Uterus (tissue), 4 donors: ENCODE results near the gene DLG1. TPM values are rescaled to one million over a fixed set of nuclear protein-coding genes. Genes with fewer than 3 reads are reported as not detected.
"Not testable (repeated sequence)": the region's sequence is repeated elsewhere in the genome, so short reads cannot be mapped to it uniquely, and the experiment has no call there.

Experiments used
- DNase-seq, 2 donors: peaks; one replicate each; pipeline ENCODE4 v3.0.0-alpha.2; 2019 to 2020
- H3K27ac ChIP-seq, 2 donors: fragments of 200-600 bp; sonication (generic); 1 replicate in 1 of 2; 2 replicates in 1 of 2; pipeline ENCODE4 v1.5.1; 2016 to 2018
- H3K27me3 ChIP-seq, 2 donors: fragments of 200-600 bp; sonication (generic); one replicate each; pipeline ENCODE4 v1.5.1; 2018 to 2019; ENCODE audit warnings: control low read depth in 1 of 2
- H3K36me3 ChIP-seq, 2 donors: fragments of 200-600 bp; sonication (generic); one replicate each; pipeline ENCODE4 v1.5.1; 2019; ENCODE audit warnings: control low read depth in 1 of 2
- H3K4me1 ChIP-seq, 2 donors: fragments of 200-600 bp; sonication (generic); one replicate each; pipeline ENCODE4 v1.5.1; 2018 to 2019; ENCODE audit warnings: control low read depth in 1 of 2
- H3K4me3 ChIP-seq, 2 donors: fragments of 200-600 bp; sonication (generic); 1 replicate in 1 of 2; 2 replicates in 1 of 2; pipeline ENCODE4 v1.5.1; 2018 to 2019; ENCODE audit warnings: mild to moderate bottlenecking in 1 of 2
- H3K9me3 ChIP-seq, 2 donors: fragments of 200-600 bp; sonication (generic); one replicate each; pipeline ENCODE4 v1.5.1; 2019; ENCODE audit warnings: control low read depth in 1 of 2
- POLR2A ChIP-seq, 2 donors: fragments of 450-650 bp; IDR thresholded peaks; one replicate each; pipeline ENCODE4 v1.6.1; 2016; ENCODE audit warnings: antibody characterized with exemption in 2 of 2, mild to moderate bottlenecking in 1 of 2, moderate library complexity in 1 of 2
- intact Hi-C: fragments of 100-400 bp; cut with DNase I; formaldehyde crosslinking; loops from one replicate; pipeline ENCODE4 v1.15.1; 2023; ENCODE audit warnings: low total_unique reads
- total RNA-seq, 4 donors: library from RNA; depleted of rRNA in 3 of 4; stranded (reverse); fragments of >200 nt in 3 of 4; gene quantifications; one replicate each; pipeline versions ENCODE4 v1.1.0 to v1.2.4, GENCODE V29; 2014 to 2023
- TF ChIP-seq, protein P1 (sequence below), 4 experiments: fragments of 200-600 bp in 2 of 4; fragments of 450-650 bp in 2 of 4; sonication (generic) in 2 of 4; IDR thresholded peaks; one replicate each; pipeline ENCODE4 v1.5.1; 2016 to 2019; ENCODE audit warnings: antibody characterized with exemption in 4 of 4, mild to moderate bottlenecking in 2 of 4, moderate library complexity in 1 of 4
- donor health status: DM: yes; HTN: yes; CAD: no.

DLG1 gene
- total RNA-seq, 4 donors from 2014 or later = 24.1 to 139 (median 82.9) TPM

- no peak for DNase-seq
- Histone ChIP-seq H3K4me1 (no peaks in the 10 kb centered on the region), H3K9me3 (no peaks in the 10 kb centered on the region), H3K27ac (no peak overlapping the region), H3K4me3 (no peak overlapping the region), H3K27me3 (no peaks in the 10 kb centered on the region), H3K36me3 (no peaks in the 10 kb centered on the region)
- intact Hi-C loops = no loop called here
- no peak for TF ChIP-seq POLR2A (IDR thresholded peaks at IDR 0.05)
- TF ChIP-seq, protein P1, sequence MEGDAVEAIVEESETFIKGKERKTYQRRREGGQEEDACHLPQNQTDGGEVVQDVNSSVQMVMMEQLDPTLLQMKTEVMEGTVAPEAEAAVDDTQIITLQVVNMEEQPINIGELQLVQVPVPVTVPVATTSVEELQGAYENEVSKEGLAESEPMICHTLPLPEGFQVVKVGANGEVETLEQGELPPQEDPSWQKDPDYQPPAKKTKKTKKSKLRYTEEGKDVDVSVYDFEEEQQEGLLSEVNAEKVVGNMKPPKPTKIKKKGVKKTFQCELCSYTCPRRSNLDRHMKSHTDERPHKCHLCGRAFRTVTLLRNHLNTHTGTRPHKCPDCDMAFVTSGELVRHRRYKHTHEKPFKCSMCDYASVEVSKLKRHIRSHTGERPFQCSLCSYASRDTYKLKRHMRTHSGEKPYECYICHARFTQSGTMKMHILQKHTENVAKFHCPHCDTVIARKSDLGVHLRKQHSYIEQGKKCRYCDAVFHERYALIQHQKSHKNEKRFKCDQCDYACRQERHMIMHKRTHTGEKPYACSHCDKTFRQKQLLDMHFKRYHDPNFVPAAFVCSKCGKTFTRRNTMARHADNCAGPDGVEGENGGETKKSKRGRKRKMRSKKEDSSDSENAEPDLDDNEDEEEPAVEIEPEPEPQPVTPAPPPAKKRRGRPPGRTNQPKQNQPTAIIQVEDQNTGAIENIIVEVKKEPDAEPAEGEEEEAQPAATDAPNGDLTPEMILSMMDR (IDR thresholded peaks at IDR 0.05) = no peak
These were observed 218.1 kb downstream of the DLG1 start for GRCh38 chr3:197080344-197080743.

DNA sequence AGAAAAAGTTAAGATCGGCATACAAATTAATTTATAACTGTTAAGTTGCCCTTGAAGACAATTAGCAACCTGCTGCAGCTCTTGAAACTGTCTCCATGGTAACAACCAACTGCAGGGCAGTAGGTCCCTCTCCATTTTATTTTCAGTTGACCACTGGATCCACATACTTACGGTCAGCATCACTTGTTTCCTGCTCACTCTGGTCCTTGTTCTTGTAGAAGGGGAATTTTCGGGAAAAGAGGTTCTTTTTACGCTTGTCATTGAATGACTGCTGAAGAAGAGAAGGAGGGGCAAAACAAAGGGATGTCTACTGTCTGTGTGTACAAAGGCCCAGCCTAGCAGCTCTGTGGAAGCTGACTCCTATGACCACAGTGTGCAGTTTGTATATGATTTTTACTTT is 222.0 kb downstream of the DLG1 start:
- H3K4me1 ChIP-seq = no peaks in the 10 kb centered on the region
- no peaks in the 10 kb centered on the region for H3K27me3 ChIP-seq
- no peak for DNase-seq
- intact Hi-C loops = no loop called here
- H3K4me3 ChIP-seq = no peak overlapping the region
- no peaks in the 10 kb centered on the region for H3K9me3 ChIP-seq
- no peaks in the 10 kb centered on the region for H3K36me3 ChIP-seq
- TF ChIP-seq POLR2A (IDR thresholded peaks at IDR 0.05) = no peak
- TF ChIP-seq, protein P1 (IDR thresholded peaks at IDR 0.05) = no peak
- no peak overlapping the region for H3K27ac ChIP-seq

DNA sequence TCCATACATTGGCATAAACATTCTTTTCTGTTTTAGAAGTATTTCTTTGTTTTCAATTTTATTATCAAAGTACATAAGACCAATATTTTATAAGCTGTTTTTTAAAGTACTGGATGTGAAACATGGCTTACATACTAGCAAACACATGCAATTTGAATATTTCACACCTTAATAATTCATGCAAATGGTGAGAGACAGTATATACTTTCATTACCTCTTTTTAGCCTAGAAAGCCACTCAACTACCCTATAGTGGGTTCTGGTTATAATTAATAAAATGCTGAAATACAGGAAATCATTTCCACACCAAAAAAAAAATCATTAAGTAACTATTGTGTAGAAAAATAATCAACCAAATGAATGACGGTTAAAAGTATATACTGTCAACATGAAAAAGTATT is 230.3 kb downstream of the DLG1 start:
- no peak overlapping the region for H3K4me3 ChIP-seq
- H3K27ac ChIP-seq = no peak overlapping the region
- H3K27me3 ChIP-seq = no peaks in the 10 kb centered on the region
- H3K36me3 ChIP-seq = no peaks in the 10 kb centered on the region
- DNase-seq = no peak
- no peak for TF ChIP-seq POLR2A (IDR thresholded peaks at IDR 0.05)
- TF ChIP-seq, protein P1 (IDR thresholded peaks at IDR 0.05) = no peak
- H3K9me3 ChIP-seq = no peaks in the 10 kb centered on the region
- H3K4me1 ChIP-seq = no peaks in the 10 kb centered on the region
- intact Hi-C loops = no loop called here

DNA sequence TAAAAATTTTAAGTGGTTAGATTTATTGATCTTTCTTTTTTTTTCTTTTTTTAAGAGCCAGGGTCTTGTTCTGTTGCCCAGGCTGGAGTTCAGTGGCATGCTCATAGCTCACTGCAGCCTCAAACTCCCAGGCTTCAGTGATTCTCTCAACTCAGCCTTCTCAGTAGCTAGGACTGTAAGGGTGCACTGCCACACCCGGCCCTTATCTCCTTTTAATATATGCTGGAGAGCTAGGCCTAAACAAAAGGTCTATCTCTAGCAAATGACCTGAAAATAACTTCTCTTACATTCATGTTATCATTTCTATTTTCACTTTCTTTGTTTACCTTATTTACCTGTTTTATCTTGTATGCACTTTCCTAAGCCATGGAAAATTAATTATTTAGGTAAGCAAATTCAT is 233.6 kb downstream of the DLG1 start:
- H3K4me1 ChIP-seq = no peaks in the 10 kb centered on the region

GRCh38 chr3:197062446-197062845 is 236.0 kb downstream of the DLG1 start:
- H3K4me3 ChIP-seq = no peak overlapping the region
- no peak for DNase-seq

More for the DNA sequence above, 233.6 kb downstream of the DLG1 start:
- H3K27ac ChIP-seq = no peak overlapping the region
- TF ChIP-seq, protein P1 (IDR thresholded peaks at IDR 0.05) = no peak
- TF ChIP-seq POLR2A (IDR thresholded peaks at IDR 0.05) = no peak
- H3K9me3 ChIP-seq = no peaks in the 10 kb centered on the region
- H3K36me3 ChIP-seq = no peaks in the 10 kb centered on the region
- no peak overlapping the region for H3K4me3 ChIP-seq
- intact Hi-C loops = no loop called here
- no peaks in the 10 kb centered on the region for H3K27me3 ChIP-seq
- no peak for DNase-seq

DNA sequence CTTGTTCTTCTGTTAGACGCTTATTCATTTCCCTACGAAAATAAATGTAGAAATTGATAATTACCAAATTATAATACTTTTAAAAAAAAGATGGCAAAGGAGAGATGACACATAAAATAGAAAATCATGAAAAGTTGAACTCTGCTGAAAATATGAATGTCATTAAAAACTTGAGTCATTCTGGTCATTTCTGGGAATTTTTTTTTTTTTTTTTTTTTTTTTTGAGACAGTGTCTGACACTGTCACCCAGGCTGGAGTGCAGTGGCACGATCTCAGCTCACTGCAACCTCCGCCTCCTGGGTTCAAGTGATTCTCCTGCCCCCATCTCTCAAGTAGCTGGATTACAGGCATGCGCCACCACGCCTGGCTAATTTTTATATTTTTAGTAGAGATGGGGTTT is 246.8 kb downstream of the DLG1 start:
- intact Hi-C loops, H3K9me3 ChIP-seq, H3K4me3 ChIP-seq, H3K4me1 ChIP-seq, H3K27ac ChIP-seq, DNase-seq, H3K36me3 ChIP-seq, H3K27me3 ChIP-seq: not testable (repeated sequence)

More at GRCh38 chr3:197062446-197062845, 236.0 kb downstream of the DLG1 start:
- TF ChIP-seq, protein P1 (IDR thresholded peaks at IDR 0.05) = no peak
- no peak for TF ChIP-seq POLR2A (IDR thresholded peaks at IDR 0.05)
- H3K27ac ChIP-seq = no peak overlapping the region
- H3K4me1 ChIP-seq = no peaks in the 10 kb centered on the region
- intact Hi-C loops = no loop called here
- no peaks in the 10 kb centered on the region for H3K27me3 ChIP-seq
- H3K36me3 ChIP-seq = no peaks in the 10 kb centered on the region
- no peaks in the 10 kb centered on the region for H3K9me3 ChIP-seq
